ENCODE results near the gene TRPC4.
A peak's percentile ranks its signal among the peaks of the same experiment; 100 is the strongest.

Gene TRPC4

GRCh38 chr13:37869756-37870488 is at the start of gene TRPC4:
TRPC4 (minus strand) TSS chr13:37869772; CDS start chr13:37783333, 86,439 bp downstream.
- DNase-seq = peak; percentile 52

- DNase-seq = no peak
Observed at GRCh38 chr13:37918751-37919150, 49.2 kb upstream of the TRPC4 start.

- no peak for DNase-seq
Observed at GRCh38 chr13:37918116-37918714, 48.6 kb upstream of the TRPC4 start.

- no peak for DNase-seq
Observed at GRCh38 chr13:37914781-37915391, 45.3 kb upstream of the TRPC4 start.

GRCh38 chr13:37910790-37911189 is 41.2 kb upstream of the TRPC4 start:
- DNase-seq = no peak

GRCh38 chr13:37906880-37907279 is 37.3 kb upstream of the TRPC4 start:
- DNase-seq = no peak

- DNase-seq = no peak
Observed at GRCh38 chr13:37905736-37906135, 36.2 kb upstream of the TRPC4 start.

- DNase-seq = no peak
Observed at GRCh38 chr13:37899753-37900152, 30.2 kb upstream of the TRPC4 start.

GRCh38 chr13:37893321-37893720 is 23.7 kb upstream of the TRPC4 start:
- no peak for DNase-seq

GRCh38 chr13:37889820-37890219 is 20.2 kb upstream of the TRPC4 start:
- no peak for DNase-seq

- DNase-seq = no peak
Observed at GRCh38 chr13:37889102-37889501, 19.5 kb upstream of the TRPC4 start.

- DNase-seq = no peak
Observed at GRCh38 chr13:37886879-37887278, 17.3 kb upstream of the TRPC4 start.

GRCh38 chr13:37884674-37885073 is 15.1 kb upstream of the TRPC4 start:
- DNase-seq = no peak

- no peak for DNase-seq
Observed at GRCh38 chr13:37884026-37884425, 14.5 kb upstream of the TRPC4 start.

GRCh38 chr13:37878921-37879320 is 9.3 kb upstream of the TRPC4 start:
- DNase-seq = no peak

GRCh38 chr13:37878496-37878895 is 8.9 kb upstream of the TRPC4 start:
- DNase-seq = no peak

- no peak for DNase-seq
Observed at GRCh38 chr13:37870895-37871550, 1.5 kb upstream of the TRPC4 start.

GRCh38 chr13:37870489-37870845 is 895 bp upstream of the TRPC4 start:
- DNase-seq = no peak

- DNase-seq = no peak
Observed at GRCh38 chr13:37869506-37869755, 141 bp downstream of the TRPC4 start.

- no peak for DNase-seq
Observed at GRCh38 chr13:37868691-37869505, 674 bp downstream of the TRPC4 start.

- DNase-seq = no peak
Observed at GRCh38 chr13:37863708-37864107, 5.9 kb downstream of the TRPC4 start.

GRCh38 chr13:37835392-37835791 is 34.2 kb downstream of the TRPC4 start:
- DNase-seq = no peak

GRCh38 chr13:37833411-37833810 is 36.2 kb downstream of the TRPC4 start:
- DNase-seq = no peak

Measured in hematopoietic multipotent progenitor cell treated with erythropoietin and hydrocortisone succinate and interleukin-3 and kit ligand, for 4 days (in vitro differentiated cells).